Activated B cell treated with CpG ODN at 0.5 μM for 24 hours (primary cell): ENCODE data around the gene STRA8. TPM values are rescaled to one million over a fixed set of nuclear protein-coding genes. Genes with fewer than 3 reads are reported as not detected.

Experiments used
- ATAC-seq: fragments of 200-7000 bp; cut with Tn5 transposase; one replicate; pipeline ENCODE4 v1.10.0; 2021; ENCODE audit warnings: low read depth, mild to moderate bottlenecking, moderate library complexity
- CTCF ChIA-PET: fragments of 350-600 bp; sonication (Branson Sonifier 250); formaldehyde crosslinking; loops from one replicate; lab custom pipeline; 2021; ENCODE audit warnings: antibody characterized with exemption; lab: Charles Lee
- POLR2A ChIA-PET: fragments of 350-600 bp; sonication (Branson Sonifier 250); formaldehyde crosslinking; loops from one replicate; lab custom pipeline; 2021; ENCODE audit warnings: antibody characterized with exemption; lab: Charles Lee
- DNase-seq: peaks from one replicate; pipeline ENCODE4 v3.0.0; 2022
- H3K27ac Mint-ChIP-seq: one replicate; pipeline ENCODE4 v1.8.0; 2020; ENCODE audit warnings: mixed read lengths
- H3K27me3 Mint-ChIP-seq: one replicate; pipeline ENCODE4 v1.8.0; 2021; ENCODE audit warnings: mixed read lengths
- H3K36me3 Mint-ChIP-seq: one replicate; pipeline ENCODE4 v1.8.0; 2021; ENCODE audit warnings: low read depth, mixed read lengths
- H3K4me1 Mint-ChIP-seq: one replicate; pipeline ENCODE4 v1.8.0; 2021; ENCODE audit warnings: mixed read lengths
- H3K4me3 Mint-ChIP-seq: one replicate; pipeline ENCODE4 v1.8.0; 2020; ENCODE audit warnings: mild to moderate bottlenecking, mixed read lengths
- H3K9me3 Mint-ChIP-seq: one replicate; pipeline ENCODE4 v1.8.0; 2020; ENCODE audit warnings: mixed read lengths
- CTCF ChIP-seq: fragments of 200-600 bp; IDR thresholded peaks from one replicate; pipeline ENCODE4 v1.8.0; 2022; ENCODE audit warnings: antibody characterized with exemption, mild to moderate bottlenecking
- intact Hi-C: fragments of 100-400 bp; cut with micrococcal nuclease; formaldehyde crosslinking; loops from one replicate; pipeline ENCODE4 v1.15.1; 2024
- total RNA-seq: library from RNA; stranded (reverse); gene quantifications from 2 replicates; pipeline ENCODE4 v1.2.3, GENCODE V29; 2022

STRA8 gene
- total RNA-seq, 1 donor from 2014 or later: not detected

- TF ChIP-seq CTCF: no peak
- CTCF ChIA-PET: no interaction called here
- no peak for DNase-seq
- intact Hi-C loops: no loop called here
- Mint-ChIP-seq H3K4me3 (no peak overlapping the region), H3K27me3 (peaks cover 4% of the 10 kb centered on the region), H3K9me3 (no peaks in the 10 kb centered on the region), H3K27ac (no peak overlapping the region), H3K36me3 (no peaks in the 10 kb centered on the region), H3K4me1 (peaks cover 27% of the 10 kb centered on the region)
- POLR2A ChIA-PET: interaction anchor here (0.7 kb wide), 1 partner anchor 61 kb away, joined by 3 read pairs; no protein-coding TSS in a partner anchor
- ATAC-seq: no peak
Measured at GRCh38 chr7:135240441-135240840, 6.8 kb downstream of the STRA8 start.

- peaks cover 4% of the 10 kb centered on the region for H3K27me3 Mint-ChIP-seq
- DNase-seq (no peak), ATAC-seq (no peak)
- intact Hi-C loops: no loop called here
- CTCF ChIA-PET: no interaction called here
- H3K9me3 Mint-ChIP-seq: no peaks in the 10 kb centered on the region
- POLR2A ChIA-PET: no interaction called here
- no peak overlapping the region for H3K4me3 Mint-ChIP-seq
- no peak for TF ChIP-seq CTCF
- H3K27ac Mint-ChIP-seq: no peak overlapping the region
- peaks cover 14% of the 10 kb centered on the region for H3K4me1 Mint-ChIP-seq
- no peaks in the 10 kb centered on the region for H3K36me3 Mint-ChIP-seq
Measured at GRCh38 chr7:135242096-135242684, 8.6 kb downstream of the STRA8 start.

GRCh38 chr7:135245226-135246190, 11.9 kb downstream of the STRA8 start:
- no peak overlapping the region for H3K27ac Mint-ChIP-seq
- ATAC-seq (no peak), DNase-seq (no peak)
- H3K27me3 Mint-ChIP-seq: peaks cover under 1% of the 10 kb centered on the region
- no peak for TF ChIP-seq CTCF
- no peaks in the 10 kb centered on the region for H3K36me3 Mint-ChIP-seq
- ChIA-PET POLR2A (no interaction called here), CTCF (interaction anchor here (1.0 kb wide), 1 partner anchor 29 kb away, joined by 3 read pairs; no protein-coding TSS in a partner anchor)
- H3K9me3 Mint-ChIP-seq: no peaks in the 10 kb centered on the region
- no peaks in the 10 kb centered on the region for H3K4me1 Mint-ChIP-seq
- H3K4me3 Mint-ChIP-seq: no peak overlapping the region
- intact Hi-C loops: no loop called here

GRCh38 chr7:135246191-135246825, 12.7 kb downstream of the STRA8 start:
- ATAC-seq (no peak), DNase-seq (no peak)
- TF ChIP-seq CTCF: no peak
- no peak overlapping the region for H3K4me3 Mint-ChIP-seq
- no peaks in the 10 kb centered on the region for H3K4me1 Mint-ChIP-seq
- ChIA-PET POLR2A (no interaction called here), CTCF (no interaction called here)
- intact Hi-C loops: no loop called here
- H3K27ac Mint-ChIP-seq: no peak overlapping the region
- H3K27me3 Mint-ChIP-seq: no peaks in the 10 kb centered on the region
- H3K9me3 Mint-ChIP-seq: no peaks in the 10 kb centered on the region
- no peaks in the 10 kb centered on the region for H3K36me3 Mint-ChIP-seq
